ENCODE measurements around the gene ZNF236. TPM values are rescaled to one million over a fixed set of nuclear protein-coding genes. Genes with fewer than 3 reads are reported as not detected.
A peak's percentile ranks its signal among the peaks of the same experiment; 100 is the strongest.

The ZNF236 gene
- total and polyA plus RNA-seq, 3 experiments from 2014 or later = 11.1 to 15.9 (median 13.4) TPM

DNA sequence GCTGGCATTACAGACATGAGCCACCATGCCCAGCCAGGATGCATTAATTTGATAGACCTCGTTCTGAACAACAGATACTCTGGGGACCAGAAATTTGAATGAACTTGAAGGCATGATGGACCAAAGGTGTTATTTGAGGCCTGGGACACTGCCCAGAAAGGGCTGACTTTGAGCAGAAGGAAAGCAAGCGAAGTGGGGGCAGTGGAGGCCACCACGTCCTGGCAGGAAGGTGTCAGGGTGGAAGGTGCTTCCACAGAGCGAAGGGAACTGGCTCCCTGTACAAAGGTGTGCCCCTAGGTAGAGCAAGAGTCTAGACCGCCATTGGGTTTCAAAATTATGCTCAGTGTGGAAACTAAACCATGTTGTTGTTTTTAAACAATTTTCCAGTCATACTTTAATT is 23.9 kb downstream of the ZNF236 start:
- no peaks in the 10 kb centered on the region for H3K27me3 ChIP-seq (ENCODE audit: insufficient read depth, low read length, poor library complexity, severe bottlenecking)
- H3K36me3 Mint-ChIP-seq = peaks cover 0 to 3% (median 3%) of the 10 kb centered on the region in 3 donors
- no peak overlapping the region for H3K27ac ChIP-seq (ENCODE audit: low read depth, low read length)
- H3K4me3 Mint-ChIP-seq = no peak overlapping the region
- no peaks in the 10 kb centered on the region for H3K36me3 ChIP-seq (ENCODE audit: insufficient read depth, low read length)
- H3K9me3 ChIP-seq (ENCODE audit: low read length) = no peaks in the 10 kb centered on the region
- no peaks in the 10 kb centered on the region for H3K9me3 Mint-ChIP-seq
- DNase-seq = no peak
- no peak overlapping the region for H3K4me3 ChIP-seq (ENCODE audit: low read length)
- POLR2A ChIA-PET = no interaction called here
- no peaks in the 10 kb centered on the region for H3K4me1 ChIP-seq (ENCODE audit: insufficient read depth, low read length)
- H3K27ac Mint-ChIP-seq = no peak overlapping the region
- CTCF ChIA-PET = no interaction called here
- no peaks in the 10 kb centered on the region for H3K27me3 Mint-ChIP-seq
- peaks cover 17 to 51% (median 48%) of the 10 kb centered on the region in 3 donors for H3K4me1 Mint-ChIP-seq

DNA sequence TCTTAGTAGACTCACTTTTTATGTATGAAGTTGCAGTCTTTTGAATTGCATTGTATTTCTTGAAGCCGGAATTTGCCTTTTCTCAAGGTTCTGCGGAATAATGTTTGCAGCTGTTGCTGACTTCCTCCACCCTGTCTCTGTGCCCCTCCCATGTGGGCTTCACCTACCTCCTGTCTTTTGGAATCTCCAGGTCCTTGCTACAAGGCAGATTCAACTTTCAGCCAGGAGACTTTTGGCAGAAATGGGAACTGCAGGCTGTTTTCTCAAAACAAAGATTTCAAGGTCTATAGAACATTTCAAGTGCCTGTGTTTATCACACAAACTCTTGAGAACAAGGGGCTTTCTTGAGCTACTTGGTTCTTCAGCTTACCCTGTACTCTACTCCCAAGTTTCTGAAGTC is 25.6 kb downstream of the ZNF236 start:
- no peaks in the 10 kb centered on the region for H3K27me3 Mint-ChIP-seq
- H3K9me3 Mint-ChIP-seq = no peaks in the 10 kb centered on the region
- H3K4me1 Mint-ChIP-seq = peaks cover 17 to 52% (median 48%) of the 10 kb centered on the region in 3 donors
- H3K27ac Mint-ChIP-seq = no peak overlapping the region
- ChIA-PET CTCF (interaction anchor here (1.3 kb wide), 1 partner anchor 45 kb away, joined by 5 read pairs; no protein-coding TSS in a partner anchor), POLR2A (no interaction called here)
- H3K4me3 Mint-ChIP-seq = no peak overlapping the region
- Histone ChIP-seq H3K4me1 (ENCODE audit: insufficient read depth, low read length) (no peaks in the 10 kb centered on the region), H3K4me3 (ENCODE audit: low read length) (no peak overlapping the region), H3K27me3 (ENCODE audit: insufficient read depth, low read length, poor library complexity, severe bottlenecking) (no peaks in the 10 kb centered on the region), H3K36me3 (ENCODE audit: insufficient read depth, low read length) (no peaks in the 10 kb centered on the region), H3K9me3 (ENCODE audit: low read length) (no peaks in the 10 kb centered on the region), H3K27ac (ENCODE audit: low read depth, low read length) (no peak overlapping the region)
- DNase-seq = no peak
- H3K36me3 Mint-ChIP-seq = peaks cover 8 to 19% (median 15%) of the 10 kb centered on the region in 3 donors

DNA sequence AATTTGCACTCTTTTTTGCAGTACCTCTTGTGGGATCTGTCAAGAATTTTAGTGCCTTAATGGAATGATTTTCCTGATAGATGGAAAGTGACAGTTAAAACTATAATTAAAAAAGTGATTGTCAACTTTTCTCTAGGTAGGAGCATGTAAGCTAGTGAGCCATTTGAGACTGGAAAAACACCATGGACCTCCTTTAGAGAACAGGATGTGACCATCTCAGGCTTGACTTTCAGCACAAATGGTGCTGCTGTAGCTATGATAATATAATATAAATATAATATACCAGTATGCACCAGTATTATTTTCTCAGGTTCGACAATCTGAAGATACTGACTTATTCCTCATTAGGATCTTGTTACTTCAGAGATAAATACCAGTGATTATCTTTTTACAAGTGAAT is 27.8 kb downstream of the ZNF236 start:
- no peak overlapping the region for H3K27ac ChIP-seq (ENCODE audit: low read depth, low read length)
- ChIA-PET CTCF (interaction anchor here (1.5 kb wide), 1 partner anchor 9 kb away, joined by 3 read pairs; no protein-coding TSS in a partner anchor), POLR2A (no interaction called here)
- H3K4me1 ChIP-seq (ENCODE audit: insufficient read depth, low read length) = no peaks in the 10 kb centered on the region
- no peak overlapping the region for H3K4me3 ChIP-seq (ENCODE audit: low read length)
- Mint-ChIP-seq H3K36me3 (peaks cover 8 to 24% (median 15%) of the 10 kb centered on the region in 3 donors), H3K9me3 (no peaks in the 10 kb centered on the region), H3K4me3 (no peak overlapping the region), H3K4me1 (peaks cover 14 to 36% (median 30%) of the 10 kb centered on the region in 3 donors), H3K27me3 (no peaks in the 10 kb centered on the region), H3K27ac (peak overlapping the region in 2 of 8 donors; percentile 14 to 27)
- DNase-seq = no peak
- H3K27me3 ChIP-seq (ENCODE audit: insufficient read depth, low read length, poor library complexity, severe bottlenecking) = no peaks in the 10 kb centered on the region
- no peaks in the 10 kb centered on the region for H3K9me3 ChIP-seq (ENCODE audit: low read length)
- no peaks in the 10 kb centered on the region for H3K36me3 ChIP-seq (ENCODE audit: insufficient read depth, low read length)

DNA sequence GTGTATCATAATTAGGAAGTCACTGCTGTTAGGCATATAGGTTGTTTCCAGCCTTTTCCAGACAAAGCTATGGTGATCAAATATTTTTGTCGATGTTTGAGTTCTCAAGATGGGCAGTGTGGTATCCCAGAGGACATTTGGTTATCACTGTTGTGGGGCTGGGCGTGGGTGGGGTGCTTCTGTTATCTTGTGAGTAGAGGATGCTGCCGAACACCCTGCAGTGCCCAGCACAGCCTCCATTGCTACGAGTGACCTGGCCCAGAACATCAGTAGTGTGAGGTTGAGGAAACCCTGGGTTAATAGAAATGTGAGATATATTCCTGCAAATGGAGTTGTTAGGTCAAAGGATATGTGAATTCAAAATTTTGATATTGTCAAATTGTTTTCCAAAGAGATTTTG is 33.2 kb downstream of the ZNF236 start:
- Histone ChIP-seq H3K4me1 (ENCODE audit: insufficient read depth, low read length) (peaks cover 11% of the 10 kb centered on the region), H3K27ac (ENCODE audit: low read depth, low read length) (no peak overlapping the region), H3K36me3 (ENCODE audit: insufficient read depth, low read length) (no peaks in the 10 kb centered on the region), H3K4me3 (ENCODE audit: low read length) (no peak overlapping the region), H3K9me3 (ENCODE audit: low read length) (no peaks in the 10 kb centered on the region), H3K27me3 (ENCODE audit: insufficient read depth, low read length, poor library complexity, severe bottlenecking) (no peaks in the 10 kb centered on the region)
- ChIA-PET CTCF (no interaction called here), POLR2A (no interaction called here)
- no peak for DNase-seq
- H3K4me3 Mint-ChIP-seq = no peak overlapping the region
- H3K9me3 Mint-ChIP-seq = no peaks in the 10 kb centered on the region
- H3K4me1 Mint-ChIP-seq = peaks cover 16 to 32% (median 23%) of the 10 kb centered on the region in 3 donors
- H3K27ac Mint-ChIP-seq = peak overlapping the region in 1 of 8 donors; percentile 37
- no peaks in the 10 kb centered on the region for H3K27me3 Mint-ChIP-seq
- H3K36me3 Mint-ChIP-seq = peaks cover 14 to 58% (median 22%) of the 10 kb centered on the region in 3 donors

DNA sequence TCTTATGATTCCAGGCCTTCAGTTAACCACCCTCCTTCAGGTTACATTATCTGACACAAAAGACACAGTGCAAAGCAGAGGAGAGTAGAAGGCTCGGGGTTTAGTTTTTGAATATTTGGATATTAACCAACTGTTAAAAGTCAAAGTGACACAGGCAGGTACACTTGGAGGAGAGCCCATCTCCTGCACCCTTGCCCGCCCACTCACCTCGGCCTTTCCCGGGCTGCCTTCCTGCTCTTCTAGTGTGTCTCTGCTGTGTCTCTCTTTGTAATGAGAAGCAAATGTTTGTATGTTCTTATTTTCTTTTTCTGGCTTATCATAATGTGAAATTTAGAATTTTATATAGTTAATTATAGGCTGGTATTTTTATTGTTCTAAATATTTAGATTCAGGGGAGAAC is 35.1 kb downstream of the ZNF236 start:
- Mint-ChIP-seq H3K9me3 (no peaks in the 10 kb centered on the region), H3K4me3 (no peak overlapping the region), H3K4me1 (peaks cover 16 to 26% (median 23%) of the 10 kb centered on the region in 3 donors), H3K36me3 (peaks cover 13 to 61% (median 21%) of the 10 kb centered on the region in 3 donors), H3K27me3 (no peaks in the 10 kb centered on the region), H3K27ac (peak overlapping the region in 3 of 8 donors; percentile 12 to 29 (median 26))
- Histone ChIP-seq H3K27ac (ENCODE audit: low read depth, low read length) (no peak overlapping the region), H3K4me1 (ENCODE audit: insufficient read depth, low read length) (peaks cover 11% of the 10 kb centered on the region), H3K4me3 (ENCODE audit: low read length) (no peak overlapping the region), H3K27me3 (ENCODE audit: insufficient read depth, low read length, poor library complexity, severe bottlenecking) (no peaks in the 10 kb centered on the region), H3K36me3 (ENCODE audit: insufficient read depth, low read length) (peaks cover 4% of the 10 kb centered on the region), H3K9me3 (ENCODE audit: low read length) (no peaks in the 10 kb centered on the region)
- ChIA-PET CTCF (no interaction called here), POLR2A (no interaction called here)
- no peak for DNase-seq

DNA sequence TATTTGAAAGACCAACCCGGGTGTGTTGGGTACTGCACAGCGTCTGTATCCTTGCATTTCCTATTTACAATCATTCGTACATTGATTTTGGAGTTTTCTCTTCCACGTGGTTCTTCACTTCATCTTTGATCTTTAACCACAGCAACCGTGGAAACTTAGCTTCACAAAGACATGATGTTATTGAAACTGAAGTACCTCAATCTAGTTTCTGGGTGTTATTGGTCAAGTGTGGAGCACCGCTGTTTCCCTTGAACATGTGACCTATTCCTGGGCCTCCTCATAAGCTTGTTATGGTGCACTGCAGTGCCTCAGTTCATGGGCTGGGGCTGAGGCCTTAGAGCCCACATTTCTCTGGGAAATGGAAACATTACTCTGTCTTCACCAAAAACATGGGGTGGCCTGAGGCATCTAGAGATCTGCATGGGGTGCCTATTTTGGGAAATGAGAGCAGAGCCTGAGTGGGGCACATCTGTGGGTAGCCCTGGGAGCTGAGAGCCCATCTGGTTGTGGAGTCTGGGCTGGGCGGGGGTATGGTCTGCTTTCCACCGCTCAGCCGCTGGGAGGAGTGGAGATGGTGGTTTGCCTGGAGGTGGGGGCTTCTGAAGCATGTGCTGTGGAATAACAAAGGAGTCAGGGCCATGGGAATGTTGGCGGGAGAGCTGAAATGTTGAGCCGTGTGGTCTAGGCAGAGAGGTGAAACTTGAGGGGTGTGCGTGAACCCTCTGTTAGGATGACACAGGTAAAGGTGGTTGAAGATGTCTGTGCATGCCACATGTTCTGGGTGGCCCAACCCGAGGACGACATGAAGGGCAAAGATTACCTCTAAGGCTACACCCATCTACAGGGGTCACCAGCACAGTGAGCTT is 37.4 kb downstream of the ZNF236 start:
- H3K27me3 ChIP-seq (ENCODE audit: insufficient read depth, low read length, poor library complexity, severe bottlenecking) = no peaks in the 10 kb centered on the region
- Mint-ChIP-seq H3K27ac (peak overlapping the region in 7 of 8 donors; percentile 6 to 74 (median 42)), H3K9me3 (no peaks in the 10 kb centered on the region), H3K27me3 (no peaks in the 10 kb centered on the region), H3K4me1 (peaks cover 16 to 26% (median 23%) of the 10 kb centered on the region in 3 donors), H3K36me3 (peaks cover 23 to 70% (median 32%) of the 10 kb centered on the region in 3 donors), H3K4me3 (peak overlapping the region in 1 of 7 donors; percentile 17)
- no peaks in the 10 kb centered on the region for H3K9me3 ChIP-seq (ENCODE audit: low read length)
- peak in 1 of 5 donors; percentile 22 for DNase-seq
- H3K36me3 ChIP-seq (ENCODE audit: insufficient read depth, low read length) = peaks cover 5% of the 10 kb centered on the region
- ChIA-PET POLR2A (no interaction called here), CTCF (interaction anchor here (1.0 kb wide), 1 partner anchor 9 kb away, joined by 3 read pairs; no protein-coding TSS in a partner anchor)
- H3K4me1 ChIP-seq (ENCODE audit: insufficient read depth, low read length) = peaks cover 11% of the 10 kb centered on the region
- H3K4me3 ChIP-seq (ENCODE audit: low read length) = no peak overlapping the region
- H3K27ac ChIP-seq (ENCODE audit: low read depth, low read length) = no peak overlapping the region

DNA sequence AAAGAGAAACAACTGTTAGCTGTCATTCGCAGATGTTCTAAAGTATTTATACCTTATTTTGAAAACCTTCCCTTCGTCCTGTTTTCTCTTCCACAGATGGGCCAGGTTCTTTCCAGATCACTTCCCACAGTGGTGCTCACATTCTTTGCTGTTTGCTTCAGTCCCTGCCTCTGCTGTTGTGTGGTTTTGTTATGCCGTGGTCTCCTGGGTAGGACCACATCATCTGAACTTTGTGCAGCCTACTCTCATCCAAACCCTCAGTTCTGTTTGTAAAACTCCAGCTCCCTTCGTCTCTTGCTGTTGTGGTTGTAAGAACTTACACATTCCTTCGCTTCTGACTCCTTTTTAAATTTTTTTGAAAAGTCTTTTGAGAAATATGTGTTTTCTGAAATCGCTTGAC is 38.1 kb downstream of the ZNF236 start:
- Histone ChIP-seq H3K4me1 (ENCODE audit: insufficient read depth, low read length) (peaks cover 11% of the 10 kb centered on the region), H3K9me3 (ENCODE audit: low read length) (no peaks in the 10 kb centered on the region), H3K36me3 (ENCODE audit: insufficient read depth, low read length) (peaks cover 5% of the 10 kb centered on the region), H3K4me3 (ENCODE audit: low read length) (no peak overlapping the region), H3K27me3 (ENCODE audit: insufficient read depth, low read length, poor library complexity, severe bottlenecking) (no peaks in the 10 kb centered on the region), H3K27ac (ENCODE audit: low read depth, low read length) (no peak overlapping the region)
- no peaks in the 10 kb centered on the region for H3K27me3 Mint-ChIP-seq
- no peak for DNase-seq
- peak overlapping the region in 2 of 8 donors; percentile 3 to 70 for H3K27ac Mint-ChIP-seq
- peaks cover 23 to 71% (median 30%) of the 10 kb centered on the region in 3 donors for H3K36me3 Mint-ChIP-seq
- ChIA-PET CTCF (interaction anchor here (1.1 kb wide), 1 partner anchor 57 kb away, joined by 4 read pairs; no protein-coding TSS in a partner anchor), POLR2A (no interaction called here)
- no peak overlapping the region for H3K4me3 Mint-ChIP-seq
- peaks cover 16 to 26% (median 23%) of the 10 kb centered on the region in 3 donors for H3K4me1 Mint-ChIP-seq
- no peaks in the 10 kb centered on the region for H3K9me3 Mint-ChIP-seq

DNA sequence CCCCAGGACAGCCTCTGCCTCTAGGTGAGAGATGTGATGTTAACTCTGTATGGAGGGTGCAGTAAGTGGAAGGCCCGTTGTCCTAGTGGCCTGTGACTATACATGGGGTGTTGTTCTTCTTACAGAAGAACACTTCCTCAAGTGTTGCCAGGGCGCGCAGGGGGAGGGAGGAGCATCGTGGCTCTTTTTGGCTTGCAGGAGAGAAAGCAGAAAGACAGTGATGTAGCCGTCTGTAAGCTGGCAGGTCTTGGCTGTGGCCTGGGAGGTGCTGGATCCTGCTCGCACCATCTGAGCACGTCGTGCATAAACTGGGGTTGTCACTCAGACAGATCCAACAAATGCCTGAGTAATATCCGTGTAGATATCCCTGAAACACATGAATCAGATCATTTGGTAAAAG is 44.3 kb downstream of the ZNF236 start:
- Histone ChIP-seq H3K4me3 (ENCODE audit: low read length) (no peak overlapping the region), H3K4me1 (ENCODE audit: insufficient read depth, low read length) (no peaks in the 10 kb centered on the region), H3K9me3 (ENCODE audit: low read length) (no peaks in the 10 kb centered on the region), H3K27ac (ENCODE audit: low read depth, low read length) (no peak overlapping the region), H3K27me3 (ENCODE audit: insufficient read depth, low read length, poor library complexity, severe bottlenecking) (no peaks in the 10 kb centered on the region), H3K36me3 (ENCODE audit: insufficient read depth, low read length) (peaks cover 20% of the 10 kb centered on the region)
- H3K9me3 Mint-ChIP-seq = no peaks in the 10 kb centered on the region
- H3K36me3 Mint-ChIP-seq = peaks cover 22 to 75% (median 37%) of the 10 kb centered on the region in 3 donors
- no peak for DNase-seq
- peaks cover 0 to 6% (median 0%) of the 10 kb centered on the region in 3 donors for H3K4me1 Mint-ChIP-seq
- no peak overlapping the region for H3K4me3 Mint-ChIP-seq
- POLR2A ChIA-PET = no interaction called here
- H3K27ac Mint-ChIP-seq = peak overlapping the region in 5 of 8 donors; percentile 9 to 84 (median 59)
- H3K27me3 Mint-ChIP-seq = peaks cover 0 to 1% of the 10 kb centered on the region in 2 donors
- CTCF ChIA-PET = no interaction called here
